RWPE1 (cell line): ENCODE data around the gene NCLN.

Experiments
- CTCF ChIA-PET: fragments of 350-600 bp; sonication (Branson Sonifier 250); formaldehyde crosslinking; extraction: SDS; loops from one replicate; lab custom pipeline; 2021; lab: Yijun Ruan, JAX
- POLR2A ChIA-PET: fragments of 400-600 bp; formaldehyde crosslinking; extraction: SDS; loops from one replicate; lab custom pipeline; 2020; ENCODE audit warnings: antibody characterized with exemption; ENCODE audit not compliant: low non-redundant PET; lab: Yijun Ruan, JAX
- DNase-seq: peaks from one replicate; pipeline ENCODE4 v3.0.0; 2012; ENCODE audit warnings: low spot score
- H3K27ac ChIP-seq: fragments of 450-650 bp; 2 replicates; pipeline ENCODE4 v1.5.1; 2017
- CTCF ChIP-seq: fragments of 450-650 bp; conservative IDR thresholded peaks from 2 replicates; pipeline ENCODE4 v1.5.1; 2017; ENCODE audit warnings: low read depth, mild to moderate bottlenecking

NCLN gene

GRCh38 chr19:3239367-3239766, 53.6 kb downstream of the NCLN start:
- no peak for TF ChIP-seq CTCF
- POLR2A ChIA-PET, result no interaction called here
- no peak for DNase-seq
- CTCF ChIA-PET, result no interaction called here
- no peak overlapping the region for H3K27ac ChIP-seq

- no peak overlapping the region for H3K27ac ChIP-seq
- CTCF ChIA-PET, result no interaction called here
- POLR2A ChIA-PET, result no interaction called here
- no peak for TF ChIP-seq CTCF
- no peak for DNase-seq
Observed at GRCh38 chr19:3243819-3244700, 58.3 kb downstream of the NCLN start.

- POLR2A ChIA-PET, result no interaction called here
- no peak for DNase-seq
Observed at GRCh38 chr19:3245050-3245449, 59.3 kb downstream of the NCLN start.

GRCh38 chr19:3248728-3249326, 63.1 kb downstream of the NCLN start:
- ChIA-PET POLR2A (no interaction called here), CTCF (no interaction called here)
- DNase-seq, result no peak
- H3K27ac ChIP-seq, result no peak overlapping the region
- TF ChIP-seq CTCF, result no peak

More at GRCh38 chr19:3245050-3245449, 59.3 kb downstream of the NCLN start:
- CTCF ChIA-PET, result no interaction called here
- no peak overlapping the region for H3K27ac ChIP-seq
- TF ChIP-seq CTCF, result no peak

GRCh38 chr19:3249408-3249807, 63.7 kb downstream of the NCLN start:
- no peak overlapping the region for H3K27ac ChIP-seq
- CTCF ChIA-PET, result no interaction called here
- DNase-seq, result no peak
- TF ChIP-seq CTCF, result no peak
- POLR2A ChIA-PET, result no interaction called here

- ChIA-PET POLR2A (no interaction called here), CTCF (interaction anchor here (0.7 to 0.9 kb wide), 2 partner anchors 23 to 76 kb away, joined by 3 read pairs; no protein-coding TSS in a partner anchor)
- H3K27ac ChIP-seq, result no peak overlapping the region
- DNase-seq, result peak; percentile 35
- TF ChIP-seq CTCF, result peak; percentile 54
Observed at GRCh38 chr19:3250675-3251074, 64.9 kb downstream of the NCLN start.
